Measurements from ENCODE around the gene SHISAL1. TPM values are rescaled to one million over a fixed set of nuclear protein-coding genes. Genes with fewer than 3 reads are reported as not detected.
A peak's percentile ranks its signal among the peaks of the same experiment; 100 is the strongest.

Gene SHISAL1
- total and polyA plus RNA-seq, 11 donors: 0.32 to 1.5 (median 0.85) TPM

GRCh38 chr22:44287121-44287693 lies 25.5 kb downstream of the SHISAL1 start:
- intact Hi-C loops (cut with DNase I): no loop called here
- Histone ChIP-seq H3K9me3 (no peaks in the 10 kb centered on the region), H3K27ac (no peak overlapping the region), H3K36me3 (no peaks in the 10 kb centered on the region), H3K27me3 (peaks cover 0 to 8% (median 0%) of the 10 kb centered on the region in 9 donors), H3K4me1 (no peaks in the 10 kb centered on the region), H3K4me3 (no peak overlapping the region)
- WGBS, 4 donors: 69 to 91% (median 75%) methylated on average over 6 to 10 of the region's 10 CpGs
- TF ChIP-seq CTCF (IDR thresholded peaks at IDR 0.05): no peak
- TF ChIP-seq POLR2A (IDR thresholded peaks at IDR 0.05): no peak
- DNase-seq (peak in 1 of 5 donors; percentile 34), ATAC-seq (no peak)

GRCh38 chr22:44286646-44287045 lies 26.1 kb downstream of the SHISAL1 start:
- DNase-seq (peak in 2 of 5 donors; percentile 38 to 52), ATAC-seq (peak in 2 of 4 donors; percentile 30 to 41)
- Histone ChIP-seq H3K27ac (no peak overlapping the region), H3K36me3 (no peaks in the 10 kb centered on the region), H3K27me3 (peaks cover 0 to 8% (median 0%) of the 10 kb centered on the region in 9 donors), H3K9me3 (no peaks in the 10 kb centered on the region), H3K4me3 (no peak overlapping the region), H3K4me1 (no peaks in the 10 kb centered on the region)
- intact Hi-C loops (cut with DNase I): no loop called here
- TF ChIP-seq POLR2A (IDR thresholded peaks at IDR 0.05) (no peak), CTCF (IDR thresholded peaks at IDR 0.05) (no peak)
- WGBS, 4 donors: 74 to 93% (median 80%) methylated on average over 19 of the region's 19 CpGs

- DNase-seq: peak in 1 of 5 donors; percentile 14
- ATAC-seq: no peak
- H3K4me3 ChIP-seq: no peak overlapping the region
- intact Hi-C loops (cut with DNase I): no loop called here
- no peaks in the 10 kb centered on the region for H3K4me1 ChIP-seq
- no peaks in the 10 kb centered on the region for H3K9me3 ChIP-seq
- WGBS, 4 donors: 77 to 89% (median 83%) methylated on average over 3 of the region's 3 CpGs
- no peak overlapping the region for H3K27ac ChIP-seq
- H3K36me3 ChIP-seq: no peaks in the 10 kb centered on the region
- TF ChIP-seq POLR2A (IDR thresholded peaks at IDR 0.05) (no peak), CTCF (IDR thresholded peaks at IDR 0.05) (no peak)
- H3K27me3 ChIP-seq: peaks cover 0 to 8% (median 0%) of the 10 kb centered on the region in 9 donors
Measured at GRCh38 chr22:44284711-44285110, 28.0 kb downstream of the SHISAL1 start.

- Histone ChIP-seq H3K4me3 (no peak overlapping the region), H3K4me1 (no peaks in the 10 kb centered on the region), H3K36me3 (no peaks in the 10 kb centered on the region), H3K27ac (no peak overlapping the region), H3K27me3 (peaks cover 0 to 8% (median 0%) of the 10 kb centered on the region in 9 donors), H3K9me3 (no peaks in the 10 kb centered on the region)
- DNase-seq (no peak), ATAC-seq (no peak)
- 77 to 91% (median 81%) methylated on average over 7 to 26 of the region's 26 CpGs for WGBS, 4 donors
- TF ChIP-seq POLR2A (IDR thresholded peaks at IDR 0.05) (no peak), CTCF (IDR thresholded peaks at IDR 0.05) (no peak)
- intact Hi-C loops (cut with DNase I): no loop called here
Measured at GRCh38 chr22:44281768-44282637, 30.7 kb downstream of the SHISAL1 start.
